ENCODE results near the gene GCH1.

- TF ChIP-seq POLR2AphosphoS5 (IDR thresholded peaks at IDR 0.05; ENCODE audit: low read depth, low read length) (no peak), POLR2A (IDR thresholded peaks at IDR 0.05; ENCODE audit: low read depth, low read length) (no peak)
Observed at GRCh38 chr14:54805445-54806322, 96.9 kb downstream of the GCH1 start.
